HUDEP-2 (cell line): ENCODE data around the gene CTNNA2.

Source experiments
- DNase-seq, 76 experiments: peaks; one replicate each; lab custom pipeline; 2025; ENCODE audit not compliant: unreplicated experiment in 76 of 76; lab: John Stamatoyannopoulos, UW

The CTNNA2 gene

GRCh38 chr2:79700651-79701050 is 187.8 kb downstream of the CTNNA2 start:
- no peak for DNase-seq

GRCh38 chr2:79702905-79703304 is 190.1 kb downstream of the CTNNA2 start:
- no peak for DNase-seq

GRCh38 chr2:79711098-79711497 is 198.2 kb downstream of the CTNNA2 start:
- no peak for DNase-seq

GRCh38 chr2:79713131-79713785 is 200.4 kb downstream of the CTNNA2 start:
- no peak for DNase-seq

- DNase-seq = no peak
These were observed 201.4 kb downstream of the CTNNA2 start for GRCh38 chr2:79714283-79714682.

- no peak for DNase-seq
These were observed 202.5 kb downstream of the CTNNA2 start for GRCh38 chr2:79715338-79715737.

GRCh38 chr2:79716266-79716665 is 203.4 kb downstream of the CTNNA2 start:
- no peak for DNase-seq

GRCh38 chr2:79717364-79718007 is 204.6 kb downstream of the CTNNA2 start:
- no peak for DNase-seq

GRCh38 chr2:79721061-79721460 is 208.2 kb downstream of the CTNNA2 start:
- no peak for DNase-seq

GRCh38 chr2:79721966-79722365 is 209.1 kb downstream of the CTNNA2 start:
- DNase-seq = no peak

GRCh38 chr2:79723830-79724229 is 211.0 kb downstream of the CTNNA2 start:
- DNase-seq = no peak

- no peak for DNase-seq
These were observed 216.7 kb downstream of the CTNNA2 start for GRCh38 chr2:79729532-79729931.

- no peak for DNase-seq
These were observed 221.7 kb downstream of the CTNNA2 start for GRCh38 chr2:79734518-79734917.

- DNase-seq = no peak
These were observed 228.1 kb downstream of the CTNNA2 start for GRCh38 chr2:79740879-79741443.

GRCh38 chr2:79750321-79750720 is 237.5 kb downstream of the CTNNA2 start:
- DNase-seq = no peak

GRCh38 chr2:79757526-79757925 is 244.7 kb downstream of the CTNNA2 start:
- no peak for DNase-seq

- no peak for DNase-seq
These were observed 245.2 kb downstream of the CTNNA2 start for GRCh38 chr2:79758042-79758441.

GRCh38 chr2:79758749-79759282 is 246.0 kb downstream of the CTNNA2 start:
- DNase-seq = no peak

GRCh38 chr2:79770926-79771325 is 258.1 kb downstream of the CTNNA2 start:
- DNase-seq = no peak

- DNase-seq = no peak
These were observed 258.6 kb downstream of the CTNNA2 start for GRCh38 chr2:79771493-79771892.

GRCh38 chr2:79774016-79774415 is 261.2 kb downstream of the CTNNA2 start:
- no peak for DNase-seq

- DNase-seq = no peak
These were observed 263.6 kb downstream of the CTNNA2 start for GRCh38 chr2:79776461-79776860.
